ENCODE results near the gene VPS37B. TPM values are rescaled to one million over a fixed set of nuclear protein-coding genes. Genes with fewer than 3 reads are reported as not detected.

The VPS37B gene
- total and polyA plus RNA-seq, 2 donors (not counting 1 experiment from before 2014, with no cell fraction given), result 66.7 to 88.1 TPM

- H3K9ac ChIP-seq (ENCODE audit: low read length), result peak overlapping the region; percentile 83
- H3K4me3 Mint-ChIP-seq, result peak overlapping the region; percentile 86
- 95% methylated on average over 6 of the region's 12 CpGs for WGBS (ENCODE audit: insufficient coverage)
- H4K20me1 ChIP-seq (ENCODE audit: control insufficient read depth, insufficient read depth, low read length, poor library complexity, severe bottlenecking), result peaks cover 27% of the 10 kb centered on the region
- H2AFZ ChIP-seq (ENCODE audit: insufficient read depth, low read depth, low read length, poor library complexity, severe bottlenecking), result no peak overlapping the region
- H3K27me3 Mint-ChIP-seq, result no peaks in the 10 kb centered on the region
- no peaks in the 10 kb centered on the region for H3K9me3 Mint-ChIP-seq (ENCODE audit: insufficient read depth)
- intact Hi-C loops (cut with micrococcal nuclease), result loop anchor here (1.0 kb wide), 1 partner anchor 14 kb away; no protein-coding TSS in a partner anchor
- ATAC-seq (ENCODE audit: low read depth), result no peak
- ChIA-PET POLR2A (interaction anchor here (0.6 to 2.1 kb wide), 4 partner anchors 11 to 1281 kb away, joined by 3 to 10 read pairs (median 5); no protein-coding TSS in a partner anchor), CTCF (interaction anchor here (1.3 to 19.2 kb wide), 8 partner anchors 9 to 235 kb away, joined by 3 to 388 read pairs (median 18); no protein-coding TSS in a partner anchor)
- peak overlapping the region in 1 of 5 experiments; percentile 85 for H3K4me3 ChIP-seq (ENCODE audit: control extremely low read depth in 1 of 5, extremely low read depth in 1 of 5, insufficient read depth in 1 of 5, low read depth in 2 of 5, low read length in 4 of 5)
- no peaks in the 10 kb centered on the region for H3K27me3 ChIP-seq (replicated peaks in 1 of 4; ENCODE audit: control extremely low read depth in 1 of 4, control insufficient read depth in 3 of 4, insufficient read depth in 4 of 4, low read length in 3 of 4)
- peak overlapping the region; percentile 69 to 80 for H3K27ac ChIP-seq (ENCODE audit: low read length in 2 of 2)
- no peak for DNase-seq
- TF ChIP-seq CTCF (IDR thresholded peaks at IDR 0.05), result no peak
- no peak for TF ChIP-seq EZH2 (IDR thresholded peaks at IDR 0.05; ENCODE audit: borderline replicate concordance, insufficient read depth, low read depth, low read length, poor library complexity, severe bottlenecking)
- H3K4me1 ChIP-seq (ENCODE audit: control insufficient read depth in 2 of 2, insufficient read depth in 2 of 2, low read length in 2 of 2), result peaks cover 98 to 100% of the 10 kb centered on the region in 2 donors
- peaks cover 3 to 32% of the 10 kb centered on the region in 2 experiments for H3K36me3 ChIP-seq (replicated peaks in 1 of 2; ENCODE audit: control extremely low read depth in 1 of 2, control insufficient read depth in 1 of 2, extremely low read depth in 1 of 2, insufficient read depth in 2 of 2, low read length in 1 of 2)
- peaks cover 94% of the 10 kb centered on the region for H3K4me1 Mint-ChIP-seq
- no peaks in the 10 kb centered on the region for H3K9me3 ChIP-seq (ENCODE audit: control extremely low read depth in 1 of 3, control insufficient read depth in 2 of 3, insufficient read depth in 1 of 3, low read length in 2 of 3)
- peak overlapping the region; percentile 94 for H3K4me2 ChIP-seq (replicated peaks; ENCODE audit: low read depth, low read length, poor library complexity, severe bottlenecking)
- peaks cover 90% of the 10 kb centered on the region for H3K79me2 ChIP-seq (ENCODE audit: control insufficient read depth, insufficient read depth, low read length)
- peak overlapping the region; percentile 95 for H3K27ac Mint-ChIP-seq
Observed at GRCh38 chr12:122872815-122873361, 23.0 kb downstream of the VPS37B start.

All from B cell (primary cell).